Adipocyte (in vitro differentiated cells): ENCODE measurements around the gene AGT.

Source experiments
- DNase-seq: peaks from one replicate; pipeline ENCODE4 v3.0.0-alpha.2; 2015; ENCODE audit warnings: low read depth
- H3K27me3 ChIP-seq: replicated peaks from 2 replicates; pipeline ENCODE4 v1.7.0; 2013; ENCODE audit warnings: mild to moderate bottlenecking, low read length, moderate library complexity; ENCODE audit not compliant: control insufficient read depth, insufficient read depth
- H3K36me3 ChIP-seq: 2 replicates; pipeline ENCODE4 v1.7.0; 2013; ENCODE audit warnings: low read length, mild to moderate bottlenecking, moderate library complexity; ENCODE audit not compliant: control insufficient read depth, insufficient read depth, severe bottlenecking
- H3K4me1 ChIP-seq: 2 replicates; pipeline ENCODE4 v1.7.0; 2013; ENCODE audit warnings: mild to moderate bottlenecking, low read length, moderate library complexity; ENCODE audit not compliant: control insufficient read depth, insufficient read depth
- H3K4me3 ChIP-seq: 2 replicates; pipeline ENCODE4 v1.7.0; 2013; ENCODE audit warnings: mild to moderate bottlenecking, low read length, moderate library complexity
- H3K9ac ChIP-seq: 2 replicates; pipeline ENCODE4 v1.7.0; 2013; ENCODE audit warnings: mild to moderate bottlenecking, low read length, moderate library complexity
- H3K9me3 ChIP-seq: 2 replicates; pipeline ENCODE4 v1.7.0; 2013; ENCODE audit warnings: mild to moderate bottlenecking, low read length, moderate library complexity; ENCODE audit not compliant: control insufficient read depth

The AGT gene

GRCh38 chr1:230713915-230714764, at the start of gene AGT:
AGT (minus strand) TSS chr1:230714122; CDS start chr1:230710823, 3,299 bp downstream.
- H3K36me3 ChIP-seq: no peaks in the 10 kb centered on the region
- peak; percentile 86 for DNase-seq
- peaks cover 5% of the 10 kb centered on the region for H3K9me3 ChIP-seq
- peaks cover 12% of the 10 kb centered on the region for H3K27me3 ChIP-seq
- H3K4me3 ChIP-seq: peak within 1 kb of the TSS; percentile 65
- H3K9ac ChIP-seq: peak within 1 kb of the TSS; percentile 7
- H3K4me1 ChIP-seq: peaks cover 20% of the 10 kb centered on the region

GRCh38 chr1:230761443-230762167, 47.7 kb upstream of the AGT start:
- no peak overlapping the region for H3K4me3 ChIP-seq
- no peaks in the 10 kb centered on the region for H3K4me1 ChIP-seq

GRCh38 chr1:230760360-230760827, 46.5 kb upstream of the AGT start:
- H3K4me1 ChIP-seq: no peaks in the 10 kb centered on the region
- DNase-seq: no peak
- peaks cover 12% of the 10 kb centered on the region for H3K9me3 ChIP-seq
- peaks cover 40% of the 10 kb centered on the region for H3K27me3 ChIP-seq
- no peak overlapping the region for H3K9ac ChIP-seq
- H3K4me3 ChIP-seq: no peak overlapping the region
- H3K36me3 ChIP-seq: no peaks in the 10 kb centered on the region

More at GRCh38 chr1:230761443-230762167, 47.7 kb upstream of the AGT start:
- Histone ChIP-seq H3K9me3 (peaks cover 12% of the 10 kb centered on the region), H3K36me3 (no peaks in the 10 kb centered on the region), H3K27me3 (peaks cover 40% of the 10 kb centered on the region), H3K9ac (no peak overlapping the region)
- DNase-seq: no peak

- DNase-seq: no peak
- Histone ChIP-seq H3K27me3 (peaks cover 40% of the 10 kb centered on the region), H3K4me3 (no peak overlapping the region), H3K36me3 (no peaks in the 10 kb centered on the region), H3K4me1 (peaks cover 7% of the 10 kb centered on the region), H3K9ac (no peak overlapping the region), H3K9me3 (peaks cover 12% of the 10 kb centered on the region)
Observed at GRCh38 chr1:230759369-230760065, 45.6 kb upstream of the AGT start.

- DNase-seq: peak; percentile 71
- Histone ChIP-seq H3K9me3 (peaks cover 7% of the 10 kb centered on the region), H3K27me3 (peaks cover 40% of the 10 kb centered on the region), H3K9ac (no peak overlapping the region), H3K4me3 (no peak overlapping the region), H3K4me1 (peaks cover 7% of the 10 kb centered on the region), H3K36me3 (no peaks in the 10 kb centered on the region)
Observed at GRCh38 chr1:230758709-230759368, 44.9 kb upstream of the AGT start.

- peaks cover 9% of the 10 kb centered on the region for H3K4me1 ChIP-seq
- no peak overlapping the region for H3K4me3 ChIP-seq
- peaks cover 40% of the 10 kb centered on the region for H3K27me3 ChIP-seq
- no peak overlapping the region for H3K9ac ChIP-seq
- no peaks in the 10 kb centered on the region for H3K36me3 ChIP-seq
- H3K9me3 ChIP-seq: no peaks in the 10 kb centered on the region
- DNase-seq: no peak
Observed at GRCh38 chr1:230757856-230758708, 44.2 kb upstream of the AGT start.

GRCh38 chr1:230754796-230755195, 40.9 kb upstream of the AGT start:
- H3K36me3 ChIP-seq: no peaks in the 10 kb centered on the region
- peaks cover 9% of the 10 kb centered on the region for H3K4me1 ChIP-seq
- peaks cover 30% of the 10 kb centered on the region for H3K27me3 ChIP-seq
- DNase-seq: peak; percentile 17
- H3K9me3 ChIP-seq: no peaks in the 10 kb centered on the region
- no peak overlapping the region for H3K9ac ChIP-seq
- no peak overlapping the region for H3K4me3 ChIP-seq

GRCh38 chr1:230753586-230754251, 39.8 kb upstream of the AGT start:
- Histone ChIP-seq H3K27me3 (peaks cover 19% of the 10 kb centered on the region), H3K9ac (no peak overlapping the region), H3K4me3 (no peak overlapping the region), H3K36me3 (no peaks in the 10 kb centered on the region), H3K4me1 (peaks cover 9% of the 10 kb centered on the region), H3K9me3 (no peaks in the 10 kb centered on the region)
- peak; percentile 27 for DNase-seq

- Histone ChIP-seq H3K9ac (no peak overlapping the region), H3K9me3 (no peaks in the 10 kb centered on the region), H3K36me3 (no peaks in the 10 kb centered on the region), H3K4me3 (no peak overlapping the region), H3K4me1 (peaks cover 9% of the 10 kb centered on the region), H3K27me3 (peaks cover 14% of the 10 kb centered on the region)
- DNase-seq: no peak
Observed at GRCh38 chr1:230753191-230753585, 39.3 kb upstream of the AGT start.

- no peak for DNase-seq
- H3K9me3 ChIP-seq: no peaks in the 10 kb centered on the region
- H3K36me3 ChIP-seq: no peaks in the 10 kb centered on the region
- H3K4me1 ChIP-seq: peaks cover 9% of the 10 kb centered on the region
- no peak overlapping the region for H3K9ac ChIP-seq
- no peak overlapping the region for H3K4me3 ChIP-seq
- peaks cover 11% of the 10 kb centered on the region for H3K27me3 ChIP-seq
Observed at GRCh38 chr1:230752407-230752806, 38.5 kb upstream of the AGT start.
